ENCODE data around the gene CYGB. TPM values are rescaled to one million over a fixed set of nuclear protein-coding genes. Genes with fewer than 3 reads are reported as not detected.

The CYGB gene
- polyA plus RNA-seq, 1 of the 3 experiments (the other 2 are of a cell fraction) = 1.7 TPM

DNA sequence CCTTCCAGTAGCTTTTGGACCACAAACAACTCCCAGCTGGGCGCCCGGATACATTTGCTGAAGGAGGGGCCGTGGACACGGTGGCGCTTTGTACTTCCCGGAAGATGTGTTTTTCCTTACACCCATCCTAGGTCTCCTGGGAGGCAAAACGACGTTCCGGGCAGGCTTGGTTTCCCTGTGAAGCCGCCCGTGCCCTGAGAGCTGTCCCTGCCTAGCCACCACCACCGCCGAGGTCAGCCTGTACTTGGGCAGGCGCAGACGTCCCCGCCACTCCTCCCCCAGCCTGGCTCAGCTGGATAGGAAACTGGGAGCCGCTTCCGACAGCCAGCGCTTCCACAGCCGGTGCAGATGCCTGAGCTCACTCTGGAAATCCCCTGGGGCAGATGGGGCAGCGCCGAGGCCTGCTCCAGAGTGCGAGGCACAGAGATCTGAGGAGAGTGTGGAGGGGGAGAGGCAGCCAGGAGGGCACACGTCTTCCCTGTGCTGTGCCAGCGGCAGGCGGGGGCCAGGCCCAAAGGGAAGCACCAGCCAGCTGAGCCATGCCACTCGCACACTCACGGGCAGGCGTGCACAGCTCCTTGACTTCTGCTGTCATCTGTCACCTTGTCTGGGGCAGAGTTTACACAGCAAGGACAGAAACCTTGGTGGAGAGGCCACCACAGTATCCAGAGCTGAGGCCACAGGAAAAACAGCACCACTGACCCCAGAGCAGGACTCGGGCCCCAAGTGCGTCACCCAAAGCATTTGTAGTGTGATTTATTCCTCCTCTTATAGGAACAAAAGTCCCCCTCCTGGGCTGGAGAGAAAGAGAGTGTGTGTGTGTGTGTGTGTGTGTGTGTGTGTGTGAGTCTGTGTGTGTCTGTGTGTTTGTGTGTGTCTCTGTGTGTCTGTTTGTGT is 39.3 kb downstream of the CYGB start:
- POLR2A ChIA-PET = interaction anchor here (0.6 to 1.6 kb wide), 5 partner anchors 40 to 981 kb away, joined by 3 to 6 read pairs (median 4); partner anchors contain the start of gene PRPSAP1
- Histone ChIP-seq H3K9ac (peak overlapping the region; percentile 24; the same call in 1 of the 2 replicates), H3K4me1 (ENCODE audit: control insufficient read depth in 1 of 2, insufficient read depth in 2 of 2, low read depth in 1 of 2, low read length in 1 of 2) (peaks cover 23 to 71% of the 10 kb centered on the region in 2 experiments; a peak in 3 of 4 replicates), H3K9me2 (no peaks in the 10 kb centered on the region), H3K27me3 (ENCODE audit: insufficient read depth) (no peaks in the 10 kb centered on the region), H3K79me2 (ENCODE audit: insufficient read depth) (peaks cover 24% of the 10 kb centered on the region; the same call in 1 of the 2 replicates), H3K4me2 (peak overlapping the region; percentile 92), H3K27ac (ENCODE audit: low read depth in 2 of 2, low read length in 1 of 2) (peak overlapping the region; percentile 48 to 93), H4K20me1 (ENCODE audit: insufficient read depth) (no peaks in the 10 kb centered on the region), H3K9me3 (no peaks in the 10 kb centered on the region), H3K4me3 (ENCODE audit: low read depth in 2 of 2, low read length in 1 of 2) (no peak overlapping the region), H3K36me3 (replicated peaks in 1 of 2; ENCODE audit: control insufficient read depth in 1 of 2, insufficient read depth in 2 of 2, low read length in 1 of 2) (no peaks in the 10 kb centered on the region), H2AFZ (ENCODE audit: low read depth) (no peak overlapping the region; the same call in 1 of the 2 replicates), H3F3A (replicated peaks; ENCODE audit: insufficient read depth) (peaks cover 15% of the 10 kb centered on the region)
- CTCF ChIA-PET = interaction anchor here (1.1 to 56.8 kb wide), 10 partner anchors 9 to 218 kb away, joined by 3 to 1687 read pairs (median 26); partner anchors contain the start of genes AANAT, RHBDF2 and UBE2O
- 34% methylated on average over 28 of the region's 31 CpGs for WGBS (ENCODE audit: low lambda C conversion rate)
- peak; percentile 96 for DNase-seq
- TF ChIP-seq TAF1 (IDR thresholded peaks at IDR 0.05; ENCODE audit: borderline replicate concordance, low read depth, low read length) = no peak
- TF ChIP-seq NRF1 (IDR thresholded peaks at IDR 0.05; ENCODE audit: low read depth, low read length) = peak; percentile 67
- TF ChIP-seq, protein P1, sequence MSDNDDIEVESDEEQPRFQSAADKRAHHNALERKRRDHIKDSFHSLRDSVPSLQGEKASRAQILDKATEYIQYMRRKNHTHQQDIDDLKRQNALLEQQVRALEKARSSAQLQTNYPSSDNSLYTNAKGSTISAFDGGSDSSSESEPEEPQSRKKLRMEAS (IDR thresholded peaks at IDR 0.05; ENCODE audit: low read depth) = peak; percentile 98
- TF ChIP-seq FOSL2 (IDR thresholded peaks at IDR 0.05; ENCODE audit: borderline replicate concordance, low read depth) = no peak
- TF ChIP-seq, protein P2, sequence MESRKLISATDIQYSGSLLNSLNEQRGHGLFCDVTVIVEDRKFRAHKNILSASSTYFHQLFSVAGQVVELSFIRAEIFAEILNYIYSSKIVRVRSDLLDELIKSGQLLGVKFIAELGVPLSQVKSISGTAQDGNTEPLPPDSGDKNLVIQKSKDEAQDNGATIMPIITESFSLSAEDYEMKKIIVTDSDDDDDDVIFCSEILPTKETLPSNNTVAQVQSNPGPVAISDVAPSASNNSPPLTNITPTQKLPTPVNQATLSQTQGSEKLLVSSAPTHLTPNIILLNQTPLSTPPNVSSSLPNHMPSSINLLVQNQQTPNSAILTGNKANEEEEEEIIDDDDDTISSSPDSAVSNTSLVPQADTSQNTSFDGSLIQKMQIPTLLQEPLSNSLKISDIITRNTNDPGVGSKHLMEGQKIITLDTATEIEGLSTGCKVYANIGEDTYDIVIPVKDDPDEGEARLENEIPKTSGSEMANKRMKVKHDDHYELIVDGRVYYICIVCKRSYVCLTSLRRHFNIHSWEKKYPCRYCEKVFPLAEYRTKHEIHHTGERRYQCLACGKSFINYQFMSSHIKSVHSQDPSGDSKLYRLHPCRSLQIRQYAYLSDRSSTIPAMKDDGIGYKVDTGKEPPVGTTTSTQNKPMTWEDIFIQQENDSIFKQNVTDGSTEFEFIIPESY (IDR thresholded peaks at IDR 0.05; ENCODE audit: borderline replicate concordance, low read depth) = no peak
- peak; percentile 92 for TF ChIP-seq CHD2 (IDR thresholded peaks at IDR 0.05; ENCODE audit: low read length, partially characterized antibody)
- peak in 1 of 2 experiments; percentile 66; a peak in 2 of 4 replicates for TF ChIP-seq EP300 (IDR thresholded peaks at IDR 0.05; ENCODE audit: borderline replicate concordance in 1 of 2, low read depth in 1 of 2, low read length in 1 of 2)
- TF ChIP-seq TCF12 (IDR thresholded peaks at IDR 0.05) = peak; percentile 72
- no peak for TF ChIP-seq FOXM1 (IDR thresholded peaks at IDR 0.05; ENCODE audit: low read depth)
- TF ChIP-seq, protein P3, sequence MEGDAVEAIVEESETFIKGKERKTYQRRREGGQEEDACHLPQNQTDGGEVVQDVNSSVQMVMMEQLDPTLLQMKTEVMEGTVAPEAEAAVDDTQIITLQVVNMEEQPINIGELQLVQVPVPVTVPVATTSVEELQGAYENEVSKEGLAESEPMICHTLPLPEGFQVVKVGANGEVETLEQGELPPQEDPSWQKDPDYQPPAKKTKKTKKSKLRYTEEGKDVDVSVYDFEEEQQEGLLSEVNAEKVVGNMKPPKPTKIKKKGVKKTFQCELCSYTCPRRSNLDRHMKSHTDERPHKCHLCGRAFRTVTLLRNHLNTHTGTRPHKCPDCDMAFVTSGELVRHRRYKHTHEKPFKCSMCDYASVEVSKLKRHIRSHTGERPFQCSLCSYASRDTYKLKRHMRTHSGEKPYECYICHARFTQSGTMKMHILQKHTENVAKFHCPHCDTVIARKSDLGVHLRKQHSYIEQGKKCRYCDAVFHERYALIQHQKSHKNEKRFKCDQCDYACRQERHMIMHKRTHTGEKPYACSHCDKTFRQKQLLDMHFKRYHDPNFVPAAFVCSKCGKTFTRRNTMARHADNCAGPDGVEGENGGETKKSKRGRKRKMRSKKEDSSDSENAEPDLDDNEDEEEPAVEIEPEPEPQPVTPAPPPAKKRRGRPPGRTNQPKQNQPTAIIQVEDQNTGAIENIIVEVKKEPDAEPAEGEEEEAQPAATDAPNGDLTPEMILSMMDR (IDR thresholded peaks at IDR 0.05) = no peak
- TF ChIP-seq, protein P4, sequence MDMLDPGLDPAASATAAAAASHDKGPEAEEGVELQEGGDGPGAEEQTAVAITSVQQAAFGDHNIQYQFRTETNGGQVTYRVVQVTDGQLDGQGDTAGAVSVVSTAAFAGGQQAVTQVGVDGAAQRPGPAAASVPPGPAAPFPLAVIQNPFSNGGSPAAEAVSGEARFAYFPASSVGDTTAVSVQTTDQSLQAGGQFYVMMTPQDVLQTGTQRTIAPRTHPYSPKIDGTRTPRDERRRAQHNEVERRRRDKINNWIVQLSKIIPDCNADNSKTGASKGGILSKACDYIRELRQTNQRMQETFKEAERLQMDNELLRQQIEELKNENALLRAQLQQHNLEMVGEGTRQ (IDR thresholded peaks at IDR 0.05; ENCODE audit: borderline replicate concordance, low read depth, low read length) = 0 out of 2 replicates have a peak, but pooled peaks have one; percentile 22
- no peak for TF ChIP-seq JUND (IDR thresholded peaks at IDR 0.05)
- TF ChIP-seq, protein P5, sequence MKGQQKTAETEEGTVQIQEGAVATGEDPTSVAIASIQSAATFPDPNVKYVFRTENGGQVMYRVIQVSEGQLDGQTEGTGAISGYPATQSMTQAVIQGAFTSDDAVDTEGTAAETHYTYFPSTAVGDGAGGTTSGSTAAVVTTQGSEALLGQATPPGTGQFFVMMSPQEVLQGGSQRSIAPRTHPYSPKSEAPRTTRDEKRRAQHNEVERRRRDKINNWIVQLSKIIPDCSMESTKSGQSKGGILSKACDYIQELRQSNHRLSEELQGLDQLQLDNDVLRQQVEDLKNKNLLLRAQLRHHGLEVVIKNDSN (IDR thresholded peaks at IDR 0.05; ENCODE audit: borderline replicate concordance, low read depth) = no peak
- TF ChIP-seq YY1 (IDR thresholded peaks at IDR 0.05; ENCODE audit: low read depth) = no peak
- TF ChIP-seq GABPA (IDR thresholded peaks at IDR 0.05; ENCODE audit: low read depth) = peak; percentile 49
- peak; percentile 96 for TF ChIP-seq RCOR1 (IDR thresholded peaks at IDR 0.05; ENCODE audit: low read length)
- no peak for TF ChIP-seq ELF1 (IDR thresholded peaks at IDR 0.05)
- TF ChIP-seq RAD21 (IDR thresholded peaks at IDR 0.05; ENCODE audit: low read length) = peak; percentile 40
- TF ChIP-seq, protein P6, sequence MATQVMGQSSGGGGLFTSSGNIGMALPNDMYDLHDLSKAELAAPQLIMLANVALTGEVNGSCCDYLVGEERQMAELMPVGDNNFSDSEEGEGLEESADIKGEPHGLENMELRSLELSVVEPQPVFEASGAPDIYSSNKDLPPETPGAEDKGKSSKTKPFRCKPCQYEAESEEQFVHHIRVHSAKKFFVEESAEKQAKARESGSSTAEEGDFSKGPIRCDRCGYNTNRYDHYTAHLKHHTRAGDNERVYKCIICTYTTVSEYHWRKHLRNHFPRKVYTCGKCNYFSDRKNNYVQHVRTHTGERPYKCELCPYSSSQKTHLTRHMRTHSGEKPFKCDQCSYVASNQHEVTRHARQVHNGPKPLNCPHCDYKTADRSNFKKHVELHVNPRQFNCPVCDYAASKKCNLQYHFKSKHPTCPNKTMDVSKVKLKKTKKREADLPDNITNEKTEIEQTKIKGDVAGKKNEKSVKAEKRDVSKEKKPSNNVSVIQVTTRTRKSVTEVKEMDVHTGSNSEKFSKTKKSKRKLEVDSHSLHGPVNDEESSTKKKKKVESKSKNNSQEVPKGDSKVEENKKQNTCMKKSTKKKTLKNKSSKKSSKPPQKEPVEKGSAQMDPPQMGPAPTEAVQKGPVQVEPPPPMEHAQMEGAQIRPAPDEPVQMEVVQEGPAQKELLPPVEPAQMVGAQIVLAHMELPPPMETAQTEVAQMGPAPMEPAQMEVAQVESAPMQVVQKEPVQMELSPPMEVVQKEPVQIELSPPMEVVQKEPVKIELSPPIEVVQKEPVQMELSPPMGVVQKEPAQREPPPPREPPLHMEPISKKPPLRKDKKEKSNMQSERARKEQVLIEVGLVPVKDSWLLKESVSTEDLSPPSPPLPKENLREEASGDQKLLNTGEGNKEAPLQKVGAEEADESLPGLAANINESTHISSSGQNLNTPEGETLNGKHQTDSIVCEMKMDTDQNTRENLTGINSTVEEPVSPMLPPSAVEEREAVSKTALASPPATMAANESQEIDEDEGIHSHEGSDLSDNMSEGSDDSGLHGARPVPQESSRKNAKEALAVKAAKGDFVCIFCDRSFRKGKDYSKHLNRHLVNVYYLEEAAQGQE (IDR thresholded peaks at IDR 0.05; ENCODE audit: low read depth, low read length) = no peak
- peak; percentile 5 for TF ChIP-seq RFX5 (IDR thresholded peaks at IDR 0.05; ENCODE audit: low read length)
- TF ChIP-seq MXI1 (IDR thresholded peaks at IDR 0.05; ENCODE audit: low read depth, low read length) = peak; percentile 95
- TF ChIP-seq NFIC (IDR thresholded peaks at IDR 0.05; ENCODE audit: borderline replicate concordance) = peak; percentile 49; the same call in 1 of the 2 replicates

All from SK-N-SH (cell line).